K562 (cell line): ENCODE data around the gene ATP5PB. TPM values are rescaled to one million over a fixed set of nuclear protein-coding genes. Genes with fewer than 3 reads are reported as not detected.

Experiments
- BHLHE40 ChIP-seq: IDR thresholded peaks from 2 replicates; pipeline ENCODE4 v1.6.1; 2011; ENCODE audit warnings: low read length, improper control_type of control experiment
- CREM ChIP-seq: IDR thresholded peaks from 2 replicates; pipeline ENCODE4 v1.6.1; 2014; ENCODE audit warnings: antibody characterized with exemption, low read depth
- FOS ChIP-seq: IDR thresholded peaks from 3 replicates; pipeline ENCODE4 v1.6.1; 2011; ENCODE audit not compliant: insufficient read length; ENCODE audit errors: extremely low read depth
- MAFG ChIP-seq: fragments of 450-650 bp; conservative IDR thresholded peaks from 2 replicates; pipeline ENCODE4 v1.6.1; 2016; ENCODE audit warnings: missing genetic modification characterization, missing compliant biosample characterization
- PHF20 ChIP-seq: fragments of 450-650 bp; IDR thresholded peaks from 2 replicates; pipeline ENCODE4 v1.6.1; 2018; ENCODE audit not compliant: partially characterized antibody
- REST ChIP-seq, 2 experiments: fragments of 450-650 bp; formaldehyde crosslinking in 1 of 2; IDR thresholded peaks; 2 replicates each; pipeline versions ENCODE4 v1.4.0 to v1.6.1; 2014 to 2020; ENCODE audit warnings: mild to moderate bottlenecking in 2 of 2, borderline replicate concordance in 1 of 2, low read depth in 1 of 2
- RFX5 ChIP-seq: IDR thresholded peaks from 2 replicates; pipeline ENCODE4 v1.6.1; 2011; ENCODE audit warnings: low read depth, mild to moderate bottlenecking, improper control_type of control experiment, low read length
- SIN3B ChIP-seq: fragments of 450-650 bp; IDR thresholded peaks from 2 replicates; pipeline ENCODE4 v1.6.1; 2017; ENCODE audit warnings: low read depth, mild to moderate bottlenecking, moderate library complexity
- TGIF2 ChIP-seq: sonication (generic); formaldehyde crosslinking; IDR thresholded peaks from 2 replicates; pipeline ENCODE4 v1.8.1; 2022; ENCODE audit warnings: mild to moderate bottlenecking, missing genetic modification reagents, moderate library complexity
- U2AF1 ChIP-seq: fragments of 200-400 bp; formaldehyde crosslinking; optimal IDR thresholded peaks from 2 replicates; pipeline ENCODE3; 2017; ENCODE audit warnings: mild to moderate bottlenecking, low read depth, low read length, moderate library complexity
- USF2 ChIP-seq: sonication (generic); formaldehyde crosslinking; IDR thresholded peaks from 2 replicates; pipeline ENCODE4 v1.5.0; 2020; ENCODE audit warnings: missing genetic modification reagents
- ZBTB5 ChIP-seq: fragments of 450-650 bp; IDR thresholded peaks from 2 replicates; pipeline ENCODE4 v1.6.1; 2017; ENCODE audit warnings: antibody characterized with exemption
- ZNF175 ChIP-seq: fragments of 200-800 bp; sonication (Bioruptor generic); IDR thresholded peaks from 2 replicates; pipeline ENCODE4 v1.6.1; 2016; ENCODE audit warnings: low read depth, mild to moderate bottlenecking, missing genetic modification characterization, missing compliant biosample characterization
- ZNF232 ChIP-seq: sonication (generic); formaldehyde crosslinking; IDR thresholded peaks from 2 replicates; pipeline ENCODE4 v1.8.0; 2022; ENCODE audit warnings: mild to moderate bottlenecking, missing genetic modification reagents
- ZNF41 ChIP-seq: fragments of 250-450 bp; sonication (Bioruptor Pico); conservative IDR thresholded peaks from 2 replicates; pipeline ENCODE4 v1.4.0; 2020; ENCODE audit warnings: mild to moderate bottlenecking
- ZNF551 ChIP-seq: fragments of 250-450 bp; sonication (Bioruptor Pico); IDR thresholded peaks from 2 replicates; pipeline ENCODE4 v1.5.0; 2021; ENCODE audit warnings: mild to moderate bottlenecking, moderate library complexity
- ZNF695 ChIP-seq: fragments of 450-650 bp; formaldehyde crosslinking; IDR thresholded peaks from 2 replicates; pipeline ENCODE4 v1.4.0; 2020; ENCODE audit warnings: mild to moderate bottlenecking, moderate library complexity
- polyA plus RNA-seq, 8 experiments: library from polyadenylated mRNA; depleted of rRNA in 4 of 8; stranded (reverse) in 5 of 8; unstranded in 3 of 8; fragments of >200 nt; fragmentation: Nextera tagmentation in 2 of 8; fragmentation: Illumina TruSeq in 1 of 8; extraction: Ambion mirVana in 2 of 8; extraction: Trizol in 1 of 8; gene quantifications; 2 replicates each; pipeline versions ENCODE4 v1.2.1 to v1.2.3, GENCODE V29; 2011 to 2014; ENCODE audit warnings: inconsistent platforms in 1 of 8, missing spikeins in 1 of 8
- total RNA-seq, 7 experiments: library from RNA; depleted of rRNA in 6 of 7; stranded (reverse); fragments of >200 nt in 6 of 7; fragmentation: Illumina TruSeq in 2 of 7; extraction: Trizol in 2 of 7; gene quantifications; 2 replicates each; pipeline versions ENCODE4 v1.2.1 to v1.2.3, GENCODE V29; 2011 to 2021; ENCODE audit warnings: low replicate concordance in 1 of 7

Gene ATP5PB
- total and polyA plus RNA-seq, 9 of the 15 experiments (the other 6 are each of a cell fraction or from before 2014, with no cell fraction given) = 651 to 2,735 (median 1,061) TPM

GRCh38 chr1:111448918-111449702, at the start of gene ATP5PB, which contains the start of gene WDR77 (continued):
- TF ChIP-seq REST (IDR thresholded peaks at IDR 0.05; ENCODE audit: borderline replicate concordance) = peak; percentile 24; the same call in 1 of the 2 replicates
- TF ChIP-seq REST (CRISPR knock-in tag; IDR thresholded peaks at IDR 0.05; ENCODE audit: low read depth) = no peak; the same call in 1 of the 2 replicates
- TF ChIP-seq ZNF551 (CRISPR knock-in tag) = no peak
- peak; percentile 91 for TF ChIP-seq PHF20
- TF ChIP-seq ZNF41 (CRISPR knock-in tag) = no peak
- peak; percentile 91 for TF ChIP-seq USF2 (CRISPR knock-in tag)
- no peak for TF ChIP-seq ZNF175 (CRISPR knock-in tag)
- no peak for TF ChIP-seq RFX5
- no peak for TF ChIP-seq FOS
- TF ChIP-seq MAFG (tag) = no peak
- TF ChIP-seq ZNF695 = no peak
- TF ChIP-seq TGIF2 (CRISPR knock-in tag) = no peak
- TF ChIP-seq CREM = 0 out of 2 replicates have a peak, but pooled peaks have one; percentile 6
- no peak for TF ChIP-seq ZBTB5
- no peak for TF ChIP-seq ZNF232 (CRISPR knock-in tag)
- no peak for TF ChIP-seq U2AF1
- no peak for TF ChIP-seq BHLHE40
- TF ChIP-seq SIN3B = peak; percentile 79; the same call in 1 of the 2 replicates
